ENCODE results near the gene SPRED3. TPM values are rescaled to one million over a fixed set of nuclear protein-coding genes. Genes with fewer than 3 reads are reported as not detected.
A peak's percentile ranks its signal among the peaks of the same experiment; 100 is the strongest.

Gene SPRED3
- total and polyA plus RNA-seq, 9 of the 15 experiments (the other 6 are each of a cell fraction or from before 2014, with no cell fraction given): 0.05 to 1.3 (median 0.36) TPM

DNA sequence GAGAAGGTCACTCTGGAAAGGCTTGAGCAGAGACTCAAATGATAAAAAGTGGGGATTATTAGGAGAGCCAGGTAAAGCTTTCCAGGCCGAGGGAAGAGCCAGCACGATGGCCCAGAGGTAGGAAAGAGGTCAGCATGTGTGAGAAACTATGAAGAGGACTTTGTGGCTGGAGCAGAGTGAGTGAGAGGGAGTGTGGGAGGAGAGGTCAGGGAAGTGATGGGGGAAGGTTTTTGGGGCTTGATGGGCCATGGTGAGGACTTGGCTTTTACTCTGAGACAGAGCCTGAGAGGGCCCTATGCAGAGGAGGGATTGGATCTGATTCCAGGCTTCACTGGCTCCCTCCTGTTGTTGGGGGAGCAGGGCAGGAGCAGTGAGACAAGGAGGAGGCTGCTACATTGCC is 47.6 kb upstream of the SPRED3 start (continued):
- TF ChIP-seq HMGXB4 (CRISPR knock-in tag; IDR thresholded peaks at IDR 0.05): no peak

DNA sequence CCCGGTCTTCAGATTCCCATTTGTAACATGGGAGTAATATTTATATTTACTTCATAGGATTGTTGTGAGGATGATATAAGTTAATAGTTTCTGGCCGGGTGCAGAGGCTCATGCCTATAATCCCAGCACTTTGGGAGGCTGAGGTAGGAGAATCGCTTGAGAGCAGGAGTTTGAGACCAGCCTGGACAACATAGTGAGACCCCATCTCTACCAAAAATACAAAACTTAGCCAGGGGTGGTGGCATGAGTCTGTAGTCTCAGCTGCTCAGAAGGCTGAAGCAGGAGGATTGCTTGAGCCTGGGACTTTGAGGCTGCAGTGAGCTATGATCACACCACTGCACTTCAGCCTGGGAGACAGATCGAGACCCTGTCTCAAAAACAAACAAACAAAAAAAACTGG is 41.7 kb upstream of the SPRED3 start:
- H3K27me3 ChIP-seq (ENCODE audit: control insufficient read depth in 2 of 2, insufficient read depth in 2 of 2, low read length in 2 of 2): no peaks in the 10 kb centered on the region
- H4K20me1 ChIP-seq (replicated peaks; ENCODE audit: control insufficient read depth, insufficient read depth, low read length): no peaks in the 10 kb centered on the region
- intact Hi-C loops (cut with micrococcal nuclease): no loop called here
- H3K4me3 ChIP-seq: no peak overlapping the region
- H2AFZ ChIP-seq (ENCODE audit: low read depth, low read length): no peak overlapping the region
- in situ Hi-C loops (cut with MboI): loop anchor here (25.0 kb wide), 1 partner anchor 435 kb away; the partner anchor contains the start of genes SIPA1L3 and WDR87
- peak; percentile 37; the same call in 1 of the 2 replicates for TF ChIP-seq ZNF121 (CRISPR knock-in tag; conservative IDR thresholded peaks at IDR 0.05)
- no peak for TF ChIP-seq ZNF445 (CRISPR knock-in tag; IDR thresholded peaks at IDR 0.05; ENCODE audit: low read depth)
- no peak for TF ChIP-seq XRCC4 (IDR thresholded peaks at IDR 0.05; ENCODE audit: extremely low read depth, insufficient read depth, insufficient read length)
- TF ChIP-seq CTCF (IDR thresholded peaks at IDR 0.05 in 2 of 3, conservative IDR thresholded peaks at IDR 0.05 in 1 of 3; ENCODE audit: insufficient read depth in 2 of 3, low read depth in 1 of 3, low read length in 3 of 3): no peak
- TF ChIP-seq, protein P1, sequence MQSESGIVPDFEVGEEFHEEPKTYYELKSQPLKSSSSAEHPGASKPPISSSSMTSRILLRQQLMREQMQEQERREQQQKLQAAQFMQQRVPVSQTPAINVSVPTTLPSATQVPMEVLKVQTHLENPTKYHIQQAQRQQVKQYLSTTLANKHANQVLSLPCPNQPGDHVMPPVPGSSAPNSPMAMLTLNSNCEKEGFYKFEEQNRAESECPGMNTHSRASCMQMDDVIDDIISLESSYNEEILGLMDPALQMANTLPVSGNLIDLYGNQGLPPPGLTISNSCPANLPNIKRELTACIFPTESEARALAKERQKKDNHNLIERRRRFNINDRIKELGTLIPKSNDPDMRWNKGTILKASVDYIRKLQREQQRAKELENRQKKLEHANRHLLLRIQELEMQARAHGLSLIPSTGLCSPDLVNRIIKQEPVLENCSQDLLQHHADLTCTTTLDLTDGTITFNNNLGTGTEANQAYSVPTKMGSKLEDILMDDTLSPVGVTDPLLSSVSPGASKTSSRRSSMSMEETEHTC (IDR thresholded peaks at IDR 0.05): no peak
- TF ChIP-seq SETDB1 (IDR thresholded peaks at IDR 0.05; ENCODE audit: low read length): no peak
- no peak overlapping the region for H3K9ac ChIP-seq (ENCODE audit: insufficient read depth in 1 of 2, low read depth in 2 of 2, low read length in 2 of 2)
- H3K4me2 ChIP-seq (ENCODE audit: insufficient read depth, low read length): no peak overlapping the region
- no peaks in the 10 kb centered on the region for H3K79me2 ChIP-seq (ENCODE audit: control insufficient read depth, insufficient read depth, low read length)
- no TSS peak for BruUV-seq (replicated peaks)
- DNase-seq (ENCODE audit: extremely low read depth in 1 of 4, low spot score in 3 of 4) (no peak), ATAC-seq (no peak), FAIRE-seq (no peak)
- 42% methylated on average over 4 of the region's 4 CpGs for WGBS (ENCODE audit: insufficient coverage, low coverage, missing lambda C conversion rate)
- H3K9me1 ChIP-seq (ENCODE audit: control insufficient read depth, insufficient read depth, low read length): no peaks in the 10 kb centered on the region
- H3K4me1 ChIP-seq (replicated peaks in 1 of 2; ENCODE audit: control insufficient read depth in 2 of 2, insufficient read depth in 2 of 2, low read length in 2 of 2): peaks cover 0 to 5% of the 10 kb centered on the region in 2 experiments; a peak in 2 of 5 replicates
- H3K36me3 ChIP-seq (ENCODE audit: control insufficient read depth, insufficient read depth, low read length): no peaks in the 10 kb centered on the region
- ChIA-PET CTCF (ENCODE audit: low intra/inter-chr PET ratio) (no interaction called here), POLR2A (interaction anchor here (0.7 to 1.7 kb wide), 2 partner anchors 9 kb away, joined by 3 to 6 read pairs; no protein-coding TSS in a partner anchor)
- H3K9me3 ChIP-seq (replicated peaks; ENCODE audit: control insufficient read depth, insufficient read depth, low read depth, low read length): no peaks in the 10 kb centered on the region
- no peak overlapping the region for H3K27ac ChIP-seq (ENCODE audit: extremely low read depth, low read depth, low read length)
